AG10803 (cell line): ENCODE results near the gene LASP1.
A peak's percentile ranks its signal among the peaks of the same experiment; 100 is the strongest.
"Not testable (repeated sequence)": the region's sequence is repeated elsewhere in the genome, so short reads cannot be mapped to it uniquely, and the experiment has no call there.

Source experiments
- DNase-seq: peaks from one replicate; pipeline ENCODE4 v3.0.0; 2010; ENCODE audit warnings: low read depth
- H3K4me3 ChIP-seq: 2 replicates; pipeline ENCODE4 v1.5.1; 2011; ENCODE audit warnings: mild to moderate bottlenecking, low read length, control low read depth
- CTCF ChIP-seq: conservative IDR thresholded peaks from 2 replicates; pipeline ENCODE4 v1.5.1; 2011; ENCODE audit warnings: mild to moderate bottlenecking, low read length, control low read depth, inconsistent platforms

Gene LASP1

GRCh38 chr17:38926293-38927070 is 56.6 kb downstream of the LASP1 start:
- H3K4me3 ChIP-seq = no peak overlapping the region
- peak; percentile 37 for DNase-seq
- TF ChIP-seq CTCF = no peak

- DNase-seq, H3K4me3 ChIP-seq: not testable (repeated sequence)
These were observed 60.9 kb downstream of the LASP1 start for GRCh38 chr17:38930782-38931181.

GRCh38 chr17:38933962-38934361 is 64.1 kb downstream of the LASP1 start:
- DNase-seq, H3K4me3 ChIP-seq: not testable (repeated sequence)

- DNase-seq = no peak
- no peak for TF ChIP-seq CTCF
- H3K4me3 ChIP-seq = no peak overlapping the region
These were observed 70.1 kb downstream of the LASP1 start for GRCh38 chr17:38939987-38940386.

GRCh38 chr17:38940404-38940803 is 70.5 kb downstream of the LASP1 start:
- H3K4me3 ChIP-seq = no peak overlapping the region
- DNase-seq = no peak
- TF ChIP-seq CTCF = no peak

- no peak for TF ChIP-seq CTCF
- DNase-seq = no peak
- no peak overlapping the region for H3K4me3 ChIP-seq
These were observed 73.0 kb downstream of the LASP1 start for GRCh38 chr17:38942696-38943334.

- no peak for DNase-seq
These were observed 73.7 kb downstream of the LASP1 start for GRCh38 chr17:38943607-38944006.

More at GRCh38 chr17:38943607-38944006, 73.7 kb downstream of the LASP1 start:
- no peak for TF ChIP-seq CTCF
- H3K4me3 ChIP-seq = no peak overlapping the region
